ENCODE data around the gene LRRC40. TPM values are rescaled to one million over a fixed set of nuclear protein-coding genes. Genes with fewer than 3 reads are reported as not detected.

The LRRC40 gene
- total RNA-seq, 1 donor from 2014 or later: 10.3 TPM

Other genes starting within 250 kb of the LRRC40 start
- 146 TPM for gene SRSF11, start 15.8 kb upstream of the LRRC40 start, total RNA-seq
- 20.9 TPM for gene ANKRD13C, start 149.1 kb upstream of the LRRC40 start, total RNA-seq
- 3.6 TPM for gene CTH, start 205.7 kb upstream of the LRRC40 start, total RNA-seq